Upper lobe of left lung (tissue), 4 donors: Measurements from ENCODE around the gene SLC49A3.

Source experiments
- CTCF ChIP-seq, 6 experiments: fragments of 450-650 bp in 4 of 6; fragments of 200-600 bp in 2 of 6; sonication (generic) in 2 of 6; IDR thresholded peaks; one replicate each; pipeline ENCODE4 v1.5.1; 2016 to 2019; ENCODE audit warnings: antibody characterized with exemption in 6 of 6
- EP300 ChIP-seq, 4 donors: sonication (generic); formaldehyde crosslinking; IDR thresholded peaks; one replicate each; pipeline ENCODE4 v1.5.1; 2017; ENCODE audit warnings: antibody characterized with exemption in 4 of 4, control low read depth in 2 of 4
- POLR2A ChIP-seq, 4 donors: fragments of 450-650 bp; IDR thresholded peaks; one replicate each; pipeline ENCODE4 v1.5.1; 2016 to 2017; ENCODE audit warnings: antibody characterized with exemption in 4 of 4, mild to moderate bottlenecking in 2 of 4
- POLR2AphosphoS5 ChIP-seq, 2 donors: sonication (generic); formaldehyde crosslinking; IDR thresholded peaks; one replicate each; pipeline ENCODE4 v1.5.1; 2017; ENCODE audit warnings: antibody characterized with exemption in 2 of 2

GRCh38 chr4:660401-660800 lies 28.6 kb downstream of the SLC49A3 start:
- TF ChIP-seq CTCF (IDR thresholded peaks at IDR 0.05) (no peak), POLR2AphosphoS5 (IDR thresholded peaks at IDR 0.05) (no peak), POLR2A (IDR thresholded peaks at IDR 0.05) (no peak), EP300 (IDR thresholded peaks at IDR 0.05) (no peak)
